GM23338 (cell line): ENCODE data around the gene FAAP100.

ENCODE experiments used
- CREB1 ChIP-seq: fragments of 250-450 bp; sonication (Bioruptor Pico); IDR thresholded peaks from 2 replicates; pipeline ENCODE4 v1.5.0; 2020; ENCODE audit warnings: low read depth, mild to moderate bottlenecking, moderate library complexity
- CTCF ChIP-seq, 2 experiments: fragments of 200-600 bp in 1 of 2; sonication (generic) in 1 of 2; conservative IDR thresholded peaks; 2 replicates each; pipeline versions ENCODE4 v1.5.1 to v1.6.1; 2016 to 2017; ENCODE audit warnings: antibody characterized with exemption in 2 of 2, low read depth in 2 of 2, mild to moderate bottlenecking in 2 of 2, moderate library complexity in 1 of 2
- EZH2 ChIP-seq: fragments of 200-600 bp; sonication (generic); IDR thresholded peaks from one replicate; pipeline ENCODE4 v1.8.0; 2017; ENCODE audit warnings: antibody characterized with exemption, mild to moderate bottlenecking, low read depth; ENCODE audit not compliant: unreplicated experiment
- JUNB ChIP-seq: IDR thresholded peaks from one replicate; pipeline ENCODE4 v1.6.1; 2016; ENCODE audit warnings: antibody characterized with exemption; ENCODE audit not compliant: unreplicated experiment
- NANOG ChIP-seq: IDR thresholded peaks from 2 replicates; pipeline ENCODE4 v1.6.1; 2016; ENCODE audit warnings: antibody characterized with exemption, borderline replicate concordance
- POLR2AphosphoS5 ChIP-seq: IDR thresholded peaks from 2 replicates; pipeline ENCODE4 v1.6.1; 2016; ENCODE audit warnings: antibody characterized with exemption, low read depth
- REST ChIP-seq: IDR thresholded peaks from one replicate; pipeline ENCODE4 v1.6.1; 2018; ENCODE audit warnings: antibody characterized with exemption; ENCODE audit not compliant: unreplicated experiment
- ZNF331 ChIP-seq: fragments of 250-450 bp; sonication (Bioruptor Pico); IDR thresholded peaks from 2 replicates; pipeline ENCODE4 v1.5.0; 2020; ENCODE audit warnings: low read depth, mild to moderate bottlenecking, moderate library complexity
- ZNF462 ChIP-seq: fragments of 250-450 bp; sonication (Bioruptor Pico); IDR thresholded peaks from 2 replicates; pipeline ENCODE4 v1.5.0; 2020; ENCODE audit warnings: mild to moderate bottlenecking, moderate library complexity

DNA sequence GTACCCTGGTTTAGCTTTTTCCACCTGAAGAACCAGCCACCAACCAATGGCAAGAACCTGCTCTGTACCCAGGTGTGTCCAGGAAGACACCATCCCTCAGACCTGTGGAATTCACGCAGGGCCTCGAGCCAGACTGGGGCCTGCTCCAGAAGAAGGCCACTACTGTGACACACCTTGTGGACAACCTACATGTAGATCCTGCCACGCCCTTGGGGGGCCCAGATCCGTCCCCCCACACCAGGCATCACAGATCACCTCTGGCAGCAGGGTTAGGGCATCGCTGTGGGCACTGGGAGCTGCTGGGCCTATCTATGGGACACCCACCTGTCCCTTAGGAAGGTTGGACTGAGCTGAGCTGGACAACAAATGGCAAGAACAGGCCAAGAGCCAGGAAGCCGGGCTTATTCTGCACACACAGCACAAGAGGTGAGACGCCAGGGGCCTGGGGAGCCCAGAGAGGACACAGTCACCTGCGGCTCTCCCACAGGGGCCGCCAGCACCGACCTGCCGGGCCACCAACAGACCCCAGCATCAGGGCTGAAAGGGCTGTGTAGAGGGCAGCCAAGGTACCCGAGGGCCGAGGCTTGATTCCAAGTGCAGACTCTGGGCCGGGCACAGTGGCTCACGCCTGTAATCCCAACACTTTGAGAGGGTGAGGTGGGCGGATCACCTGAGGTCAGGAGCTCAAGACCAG lies 7.7 kb downstream of the FAAP100 start:
- TF ChIP-seq REST (no peak), CTCF (conservative IDR thresholded peaks at IDR 0.05; ENCODE audit: low read depth in 2 of 2) (no peak), NANOG (no peak), ZNF331 (CRISPR knock-in tag) (no peak), EZH2 (no peak), ZNF462 (CRISPR knock-in tag) (no peak), CREB1 (CRISPR knock-in tag) (no peak), POLR2AphosphoS5 (no peak), JUNB (no peak)
